ENCODE measurements around the gene KCNN3.

GRCh38 chr1:154861607-154862094, 8.4 kb downstream of the KCNN3 start:
- TF ChIP-seq CTCF (IDR thresholded peaks at IDR 0.05 in 8 of 11, conservative IDR thresholded peaks at IDR 0.05 in 3 of 11) (no peak), POLR2A (IDR thresholded peaks at IDR 0.05) (no peak), POLR2AphosphoS5 (IDR thresholded peaks at IDR 0.05) (no peak)
